SK-N-SH (cell line): ENCODE results near the gene STARD8. TPM values are rescaled to one million over a fixed set of nuclear protein-coding genes. Genes with fewer than 3 reads are reported as not detected.

Source experiments
- CTCF ChIA-PET: fragments of 300-600, 350-600 bp; formaldehyde crosslinking; extraction: SDS; loops from one replicate; lab custom pipeline; 2021; lab: Yijun Ruan, JAX
- POLR2A ChIA-PET: fragments of 350-600 bp; sonication (Branson Sonifier 250); formaldehyde crosslinking; extraction: SDS; loops from one replicate; lab custom pipeline; 2020; ENCODE audit warnings: antibody characterized with exemption, inconsistent platforms; lab: Yijun Ruan, JAX
- DNase-seq: peaks from one replicate; pipeline ENCODE4 v3.0.0; 2012
- H2AFZ ChIP-seq: fragments of 200-600 bp; sonication (generic); 2 replicates; pipeline ENCODE4 v1.8.1; 2016; ENCODE audit warnings: antibody characterized with exemption, mild to moderate bottlenecking, low read depth
- H3F3A ChIP-seq: fragments of 200-600 bp; sonication (generic); replicated peaks from 2 replicates; pipeline ENCODE3; 2016; ENCODE audit warnings: antibody characterized with exemption, mild to moderate bottlenecking; ENCODE audit not compliant: insufficient read depth
- H3K27ac ChIP-seq, 2 experiments: fragments of 200-500 bp in 1 of 2; fragments of 200-600 bp in 1 of 2; sonication (Bioruptor generic) in 1 of 2; sonication (generic), shearing (Covaris generic) in 1 of 2; 2 replicates each; pipeline versions ENCODE4 v1.5.1 to v1.6.1; 2014 to 2016; ENCODE audit warnings: low read depth in 2 of 2, inconsistent platforms in 1 of 2, low read length in 1 of 2, mild to moderate bottlenecking in 1 of 2, mixed read lengths in 1 of 2
- H3K27me3 ChIP-seq: fragments of 200-600 bp; sonication (generic), shearing (Covaris generic); 2 replicates; pipeline ENCODE4 v1.6.1; 2016; ENCODE audit warnings: mixed run types; ENCODE audit not compliant: insufficient read depth
- H3K36me3 ChIP-seq, 2 experiments: fragments of 200-500 bp in 1 of 2; fragments of 200-600 bp in 1 of 2; sonication (Bioruptor generic) in 1 of 2; sonication (generic) in 1 of 2; replicated peaks in 1 of 2; 2 replicates each; pipeline versions ENCODE3 to v1.5.1; 2014 to 2016; ENCODE audit warnings: low read length in 1 of 2, mild to moderate bottlenecking in 1 of 2; ENCODE audit not compliant: insufficient read depth in 2 of 2, control insufficient read depth in 1 of 2
- H3K4me1 ChIP-seq, 2 experiments: fragments of 200-500 bp in 1 of 2; fragments of 200-600 bp in 1 of 2; sonication (Bioruptor generic) in 1 of 2; sonication (generic), shearing (Covaris generic) in 1 of 2; 2 replicates each; pipeline versions ENCODE4 v1.5.1 to v1.6.1; 2014 to 2016; ENCODE audit warnings: low read depth in 1 of 2, low read length in 1 of 2, mixed run types in 1 of 2; ENCODE audit not compliant: insufficient read depth in 2 of 2, control insufficient read depth in 1 of 2
- H3K4me2 ChIP-seq: fragments of 200-600 bp; sonication (generic), shearing (Covaris generic); 2 replicates; pipeline ENCODE4 v1.6.1; 2017; ENCODE audit warnings: mixed run types
- H3K4me3 ChIP-seq, 2 experiments: fragments of 200-500 bp in 1 of 2; fragments of 200-600 bp in 1 of 2; sonication (Bioruptor generic) in 1 of 2; sonication (generic), shearing (Covaris generic) in 1 of 2; 2 replicates each; pipeline versions ENCODE4 v1.5.1 to v1.8.1; 2014 to 2016; ENCODE audit warnings: low read depth in 2 of 2, inconsistent platforms in 1 of 2, low read length in 1 of 2, mild to moderate bottlenecking in 1 of 2, mixed read lengths in 1 of 2, moderate library complexity in 1 of 2
- H3K79me2 ChIP-seq: fragments of 200-600 bp; sonication (generic); 2 replicates; pipeline ENCODE4 v1.8.1; 2017; ENCODE audit warnings: mild to moderate bottlenecking; ENCODE audit not compliant: insufficient read depth
- H3K9ac ChIP-seq: fragments of 200-600 bp; sonication (generic); 2 replicates; pipeline ENCODE4 v1.6.1; 2017; ENCODE audit warnings: mixed run types
- H3K9me2 ChIP-seq: fragments of 200-600 bp; sonication (generic); 2 replicates; pipeline ENCODE4 v1.6.1; 2017; ENCODE audit warnings: mixed run types
- H3K9me3 ChIP-seq: fragments of 200-600 bp; sonication (generic); 2 replicates; pipeline ENCODE4 v1.6.1; 2017; ENCODE audit warnings: mixed run types, mild to moderate bottlenecking, moderate library complexity
- H4K20me1 ChIP-seq: fragments of 200-600 bp; sonication (generic); 2 replicates; pipeline ENCODE4 v1.6.1; 2017; ENCODE audit warnings: mild to moderate bottlenecking, mixed run types; ENCODE audit not compliant: insufficient read depth
- FOXM1 ChIP-seq: IDR thresholded peaks from 2 replicates; pipeline ENCODE4 v1.4.0; 2012; ENCODE audit warnings: low read depth, mild to moderate bottlenecking
- GABPA ChIP-seq: IDR thresholded peaks from 2 replicates; pipeline ENCODE4 v1.4.0; 2012; ENCODE audit warnings: low read depth, mild to moderate bottlenecking
- POLR2AphosphoS5 ChIP-seq: IDR thresholded peaks from 2 replicates; pipeline ENCODE4 v1.6.1; 2012; ENCODE audit warnings: low read depth, low read length
- RFX5 ChIP-seq: IDR thresholded peaks from 2 replicates; pipeline ENCODE4 v1.6.1; 2012; ENCODE audit warnings: mild to moderate bottlenecking, improper control_type of control experiment, low read length
- SMC3 ChIP-seq: IDR thresholded peaks from 2 replicates; pipeline ENCODE4 v1.6.1; 2012; ENCODE audit warnings: low read depth, low read length, improper control_type of control experiment
- WGBS: methylation state at CpG from one replicate; pipeline ENCODE4 v1.1.6; 2017; ENCODE audit warnings: low lambda C conversion rate; 5-methylcytosine and 5-hydroxymethylcytosine counted together
- polyA plus RNA-seq, 3 experiments: library from polyadenylated mRNA; depleted of rRNA; stranded (reverse); fragments of >200 nt; gene quantifications; 2 replicates each; pipeline ENCODE4 v1.2.3, GENCODE V29; 2012
- TF ChIP-seq, protein P1 (sequence below): fragments of 150-350 bp; IDR thresholded peaks from 2 replicates; pipeline ENCODE4 v1.6.1; 2016; ENCODE audit warnings: mild to moderate bottlenecking, low read depth, low read length
- TF ChIP-seq, protein P2 (sequence below): fragments of 200-600 bp; sonication (generic); IDR thresholded peaks from 2 replicates; pipeline ENCODE4 v1.6.1; 2017; ENCODE audit warnings: antibody characterized with exemption, mild to moderate bottlenecking, moderate library complexity

STARD8 gene, protein sequence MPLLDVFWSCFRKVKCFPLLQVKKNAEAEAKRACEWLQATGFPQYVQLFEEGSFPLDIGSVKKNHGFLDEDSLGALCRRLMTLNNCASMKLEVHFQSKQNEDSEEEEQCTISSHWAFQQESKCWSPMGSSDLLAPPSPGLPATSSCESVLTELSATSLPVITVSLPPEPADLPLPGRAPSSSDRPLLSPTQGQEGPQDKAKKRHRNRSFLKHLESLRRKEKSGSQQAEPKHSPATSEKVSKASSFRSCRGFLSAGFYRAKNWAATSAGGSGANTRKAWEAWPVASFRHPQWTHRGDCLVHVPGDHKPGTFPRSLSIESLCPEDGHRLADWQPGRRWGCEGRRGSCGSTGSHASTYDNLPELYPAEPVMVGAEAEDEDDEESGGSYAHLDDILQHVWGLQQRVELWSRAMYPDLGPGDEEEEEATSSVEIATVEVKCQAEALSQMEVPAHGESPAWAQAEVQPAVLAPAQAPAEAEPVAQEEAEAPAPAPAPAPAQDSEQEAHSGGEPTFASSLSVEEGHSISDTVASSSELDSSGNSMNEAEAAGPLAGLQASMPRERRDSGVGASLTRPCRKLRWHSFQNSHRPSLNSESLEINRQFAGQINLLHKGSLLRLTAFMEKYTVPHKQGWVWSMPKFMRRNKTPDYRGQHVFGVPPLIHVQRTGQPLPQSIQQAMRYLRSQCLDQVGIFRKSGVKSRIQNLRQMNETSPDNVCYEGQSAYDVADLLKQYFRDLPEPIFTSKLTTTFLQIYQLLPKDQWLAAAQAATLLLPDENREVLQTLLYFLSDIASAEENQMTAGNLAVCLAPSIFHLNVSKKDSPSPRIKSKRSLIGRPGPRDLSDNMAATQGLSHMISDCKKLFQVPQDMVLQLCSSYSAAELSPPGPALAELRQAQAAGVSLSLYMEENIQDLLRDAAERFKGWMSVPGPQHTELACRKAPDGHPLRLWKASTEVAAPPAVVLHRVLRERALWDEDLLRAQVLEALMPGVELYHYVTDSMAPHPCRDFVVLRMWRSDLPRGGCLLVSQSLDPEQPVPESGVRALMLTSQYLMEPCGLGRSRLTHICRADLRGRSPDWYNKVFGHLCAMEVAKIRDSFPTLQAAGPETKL
- 2.6 TPM in 2 replicates for polyA plus RNA-seq (2012; rRNA removed)
- polyA plus RNA-seq (2012; cell fraction: cytosol; rRNA removed): 1.0 and 1.9 TPM in 2 replicates
- polyA plus RNA-seq (2012; cell fraction: nucleus; rRNA removed): 5.5 and 5.6 TPM in 2 replicates

DNA sequence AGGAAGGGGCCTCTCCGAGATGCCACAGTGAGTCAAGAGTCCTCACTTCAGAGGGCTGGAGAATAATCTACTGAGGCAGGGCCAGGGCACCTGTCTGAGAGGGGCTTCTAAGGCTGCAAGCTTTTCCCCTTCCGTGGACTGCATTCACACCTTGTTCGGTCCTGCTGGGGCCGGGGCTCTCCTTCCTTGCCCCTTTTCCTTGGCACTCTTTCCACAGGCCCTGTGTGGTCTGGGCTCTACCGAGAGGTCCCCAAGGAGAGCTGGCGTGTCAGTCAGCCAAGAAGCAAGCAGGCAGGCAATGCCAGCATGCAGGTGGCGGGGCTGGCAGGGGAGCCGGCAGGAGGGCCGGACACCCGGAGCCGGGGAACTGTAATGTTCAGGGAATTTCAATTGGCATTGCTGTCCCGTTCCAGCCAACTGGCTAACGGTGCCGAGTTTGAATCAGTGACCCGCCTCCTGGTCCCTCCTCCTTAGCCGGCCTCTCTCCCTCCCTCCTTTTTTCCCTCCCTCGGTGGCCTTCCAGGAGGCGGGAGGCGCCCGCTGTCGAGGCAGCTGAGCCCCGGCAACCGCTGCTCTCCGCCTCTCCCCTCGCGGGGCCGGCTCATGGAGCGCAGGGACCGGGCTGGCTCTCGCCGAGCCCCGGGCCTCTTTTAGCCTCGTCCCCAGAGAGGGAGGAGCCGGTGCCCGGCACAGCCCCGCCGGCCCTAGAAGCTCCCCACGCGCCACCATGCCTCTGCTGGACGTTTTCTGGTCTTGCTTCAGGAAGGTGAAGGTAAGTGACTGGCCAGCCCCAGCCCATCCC, at the start of gene STARD8:
STARD8 (plus strand) TSS at position 511 of the 802 bp plus-strand sequence; CDS start at position 728, 217 bp downstream.
- 13% methylated on average over 19 of the region's 40 CpGs for WGBS
- CTCF ChIA-PET: interaction anchor here (1.5 kb wide), 1 partner anchor 11 kb away, joined by 3 read pairs; no protein-coding TSS in a partner anchor
- DNase-seq: peak; percentile 75
- no peaks in the 10 kb centered on the region for H3K9me3 ChIP-seq
- H3K4me2 ChIP-seq: peak within 1 kb of the TSS; percentile 74
- 0 out of 4 replicates have a peak within 1 kb of the TSS, but pooled peaks of 1 of the 2 experiments have one; percentile 32 for H3K27ac ChIP-seq
- H3K9ac ChIP-seq: peak within 1 kb of the TSS; percentile 55
- H3F3A ChIP-seq: no peaks in the 10 kb centered on the region
- TF ChIP-seq, protein P1, sequence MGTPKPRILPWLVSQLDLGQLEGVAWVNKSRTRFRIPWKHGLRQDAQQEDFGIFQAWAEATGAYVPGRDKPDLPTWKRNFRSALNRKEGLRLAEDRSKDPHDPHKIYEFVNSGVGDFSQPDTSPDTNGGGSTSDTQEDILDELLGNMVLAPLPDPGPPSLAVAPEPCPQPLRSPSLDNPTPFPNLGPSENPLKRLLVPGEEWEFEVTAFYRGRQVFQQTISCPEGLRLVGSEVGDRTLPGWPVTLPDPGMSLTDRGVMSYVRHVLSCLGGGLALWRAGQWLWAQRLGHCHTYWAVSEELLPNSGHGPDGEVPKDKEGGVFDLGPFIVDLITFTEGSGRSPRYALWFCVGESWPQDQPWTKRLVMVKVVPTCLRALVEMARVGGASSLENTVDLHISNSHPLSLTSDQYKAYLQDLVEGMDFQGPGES: no peak
- TF ChIP-seq, protein P2, sequence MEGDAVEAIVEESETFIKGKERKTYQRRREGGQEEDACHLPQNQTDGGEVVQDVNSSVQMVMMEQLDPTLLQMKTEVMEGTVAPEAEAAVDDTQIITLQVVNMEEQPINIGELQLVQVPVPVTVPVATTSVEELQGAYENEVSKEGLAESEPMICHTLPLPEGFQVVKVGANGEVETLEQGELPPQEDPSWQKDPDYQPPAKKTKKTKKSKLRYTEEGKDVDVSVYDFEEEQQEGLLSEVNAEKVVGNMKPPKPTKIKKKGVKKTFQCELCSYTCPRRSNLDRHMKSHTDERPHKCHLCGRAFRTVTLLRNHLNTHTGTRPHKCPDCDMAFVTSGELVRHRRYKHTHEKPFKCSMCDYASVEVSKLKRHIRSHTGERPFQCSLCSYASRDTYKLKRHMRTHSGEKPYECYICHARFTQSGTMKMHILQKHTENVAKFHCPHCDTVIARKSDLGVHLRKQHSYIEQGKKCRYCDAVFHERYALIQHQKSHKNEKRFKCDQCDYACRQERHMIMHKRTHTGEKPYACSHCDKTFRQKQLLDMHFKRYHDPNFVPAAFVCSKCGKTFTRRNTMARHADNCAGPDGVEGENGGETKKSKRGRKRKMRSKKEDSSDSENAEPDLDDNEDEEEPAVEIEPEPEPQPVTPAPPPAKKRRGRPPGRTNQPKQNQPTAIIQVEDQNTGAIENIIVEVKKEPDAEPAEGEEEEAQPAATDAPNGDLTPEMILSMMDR: peak; percentile 29; the same call in 1 of the 2 replicates
- TF ChIP-seq FOXM1 (peak; percentile 51; the same call in 1 of the 2 replicates), SMC3 (no peak), POLR2AphosphoS5 (no peak), RFX5 (no peak), GABPA (no peak)
- H3K27me3 ChIP-seq: no peaks in the 10 kb centered on the region; the same call in 1 of the 2 replicates
- no peaks in the 10 kb centered on the region for H3K36me3 ChIP-seq
- 0 out of 2 replicates have a peak, but pooled peaks cover 6% of the 10 kb centered on the region for H3K79me2 ChIP-seq
- H3K9me2 ChIP-seq: no peaks in the 10 kb centered on the region
- peak within 1 kb of the TSS; percentile 65; the same call in 1 of the 2 replicates for H2AFZ ChIP-seq
- no peaks in the 10 kb centered on the region for H4K20me1 ChIP-seq
- H3K4me3 ChIP-seq: peak within 1 kb of the TSS; percentile 42 to 57
- H3K4me1 ChIP-seq: no peaks in the 10 kb centered on the region
- POLR2A ChIA-PET: interaction anchor here (0.6 kb wide), 1 partner anchor 1382 kb away, joined by 3 read pairs; no protein-coding TSS in a partner anchor
